ENCODE data around the gene LTA.

Gene LTA

DNA sequence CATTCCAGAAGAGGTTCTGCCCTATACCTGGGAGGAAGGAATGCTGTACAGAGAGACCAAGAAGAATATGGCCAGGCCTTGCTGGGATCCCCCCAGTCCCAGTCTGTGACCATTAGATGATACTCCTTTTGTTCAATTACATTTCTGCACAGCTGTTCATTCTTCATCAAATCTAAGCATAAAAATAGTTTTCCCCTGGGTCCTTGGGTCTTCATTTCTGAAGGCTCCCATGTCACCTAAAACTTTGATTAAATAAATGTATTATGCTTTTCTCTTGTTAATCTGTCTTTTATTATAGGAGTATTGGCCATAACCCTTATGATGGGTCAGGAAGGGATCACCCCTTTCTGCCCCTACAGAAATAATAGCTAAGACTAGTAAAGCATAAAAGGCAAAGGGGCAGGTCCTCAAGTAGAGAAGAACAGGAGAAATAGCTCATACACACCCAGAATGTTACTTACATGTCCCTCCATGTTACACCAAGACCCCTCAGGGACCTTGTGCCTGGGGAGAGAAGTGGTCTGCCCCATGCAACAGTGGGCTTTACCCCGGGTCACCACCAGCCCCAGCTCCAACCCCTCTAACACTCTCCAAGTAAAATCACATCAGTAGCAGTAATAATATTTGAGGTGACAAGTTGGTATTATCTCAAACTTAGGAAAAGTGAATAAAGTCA is 2.1 kb upstream of the LTA start:
- DNase-seq (ENCODE audit: low read depth in 2 of 2, low spot score in 1 of 2) = no peak

- no peak for DNase-seq (ENCODE audit: low read depth in 2 of 2, low spot score in 1 of 2)
These were observed 1.4 kb downstream of the LTA start for GRCh38 chr6:31573239-31574105.

DNA sequence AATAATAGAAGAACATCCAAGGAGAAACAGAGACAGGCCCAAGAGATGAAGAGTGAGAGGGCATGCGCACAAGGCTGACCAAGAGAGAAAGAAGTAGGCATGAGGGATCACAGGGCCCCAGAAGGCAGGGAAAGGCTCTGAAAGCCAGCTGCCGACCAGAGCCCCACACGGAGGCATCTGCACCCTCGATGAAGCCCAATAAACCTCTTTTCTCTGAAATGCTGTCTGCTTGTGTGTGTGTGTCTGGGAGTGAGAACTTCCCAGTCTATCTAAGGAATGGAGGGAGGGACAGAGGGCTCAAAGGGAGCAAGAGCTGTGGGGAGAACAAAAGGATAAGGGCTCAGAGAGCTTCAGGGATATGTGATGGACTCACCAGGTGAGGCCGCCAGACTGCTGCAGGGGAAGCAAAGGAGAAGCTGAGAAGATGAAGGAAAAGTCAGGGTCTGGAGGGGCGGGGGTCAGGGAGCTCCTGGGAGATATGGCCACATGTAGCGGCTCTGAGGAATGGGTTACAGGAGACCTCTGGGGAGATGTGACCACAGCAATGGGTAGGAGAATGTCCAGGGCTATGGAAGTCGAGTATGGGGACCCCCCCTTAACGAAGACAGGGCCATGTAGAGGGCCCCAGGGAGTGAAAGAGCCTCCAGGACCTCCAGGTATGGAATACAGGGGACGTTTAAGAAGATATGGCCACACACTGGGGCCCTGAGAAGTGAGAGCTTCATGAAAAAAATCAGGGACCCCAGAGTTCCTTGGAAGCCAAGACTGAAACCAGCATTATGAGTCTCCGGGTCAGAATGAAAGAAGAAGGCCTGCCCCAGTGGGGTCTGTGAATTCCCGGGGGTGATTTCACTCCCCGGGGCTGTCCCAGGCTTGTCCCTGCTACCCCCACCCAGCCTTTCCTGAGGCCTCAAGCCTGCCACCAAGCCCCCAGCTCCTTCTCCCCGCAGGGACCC is 2.3 kb downstream of the LTA start:
- DNase-seq (ENCODE audit: low read depth in 2 of 2, low spot score in 1 of 2) = no peak

GRCh38 chr6:31575335-31575901 is 3.3 kb downstream of the LTA start, which contains the start of gene TNF:
TNF (plus strand) TSS chr6:31575565; CDS start chr6:31575742, 177 bp downstream.
- peak; percentile 62 to 64 for DNase-seq (ENCODE audit: low read depth in 2 of 2, low spot score in 1 of 2)

DNA sequence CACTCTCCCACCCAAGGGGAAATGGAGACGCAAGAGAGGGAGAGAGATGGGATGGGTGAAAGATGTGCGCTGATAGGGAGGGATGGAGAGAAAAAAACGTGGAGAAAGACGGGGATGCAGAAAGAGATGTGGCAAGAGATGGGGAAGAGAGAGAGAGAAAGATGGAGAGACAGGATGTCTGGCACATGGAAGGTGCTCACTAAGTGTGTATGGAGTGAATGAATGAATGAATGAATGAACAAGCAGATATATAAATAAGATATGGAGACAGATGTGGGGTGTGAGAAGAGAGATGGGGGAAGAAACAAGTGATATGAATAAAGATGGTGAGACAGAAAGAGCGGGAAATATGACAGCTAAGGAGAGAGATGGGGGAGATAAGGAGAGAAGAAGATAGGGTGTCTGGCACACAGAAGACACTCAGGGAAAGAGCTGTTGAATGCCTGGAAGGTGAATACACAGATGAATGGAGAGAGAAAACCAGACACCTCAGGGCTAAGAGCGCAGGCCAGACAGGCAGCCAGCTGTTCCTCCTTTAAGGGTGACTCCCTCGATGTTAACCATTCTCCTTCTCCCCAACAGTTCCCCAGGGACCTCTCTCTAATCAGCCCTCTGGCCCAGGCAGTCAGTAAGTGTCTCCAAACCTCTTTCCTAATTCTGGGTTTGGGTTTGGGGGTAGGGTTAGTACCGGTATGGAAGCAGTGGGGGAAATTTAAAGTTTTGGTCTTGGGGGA is 4.0 kb downstream of the LTA start:
- DNase-seq (ENCODE audit: low read depth in 2 of 2, low spot score in 1 of 2) = no peak

DNA sequence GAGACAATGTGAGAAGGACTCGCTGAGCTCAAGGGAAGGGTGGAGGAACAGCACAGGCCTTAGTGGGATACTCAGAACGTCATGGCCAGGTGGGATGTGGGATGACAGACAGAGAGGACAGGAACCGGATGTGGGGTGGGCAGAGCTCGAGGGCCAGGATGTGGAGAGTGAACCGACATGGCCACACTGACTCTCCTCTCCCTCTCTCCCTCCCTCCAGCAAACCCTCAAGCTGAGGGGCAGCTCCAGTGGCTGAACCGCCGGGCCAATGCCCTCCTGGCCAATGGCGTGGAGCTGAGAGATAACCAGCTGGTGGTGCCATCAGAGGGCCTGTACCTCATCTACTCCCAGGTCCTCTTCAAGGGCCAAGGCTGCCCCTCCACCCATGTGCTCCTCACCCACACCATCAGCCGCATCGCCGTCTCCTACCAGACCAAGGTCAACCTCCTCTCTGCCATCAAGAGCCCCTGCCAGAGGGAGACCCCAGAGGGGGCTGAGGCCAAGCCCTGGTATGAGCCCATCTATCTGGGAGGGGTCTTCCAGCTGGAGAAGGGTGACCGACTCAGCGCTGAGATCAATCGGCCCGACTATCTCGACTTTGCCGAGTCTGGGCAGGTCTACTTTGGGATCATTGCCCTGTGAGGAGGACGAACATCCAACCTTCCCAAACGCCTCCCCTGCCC is 4.9 kb downstream of the LTA start:
- no peak for DNase-seq (ENCODE audit: low read depth in 2 of 2, low spot score in 1 of 2)

GRCh38 chr6:31577579-31577966 is 5.5 kb downstream of the LTA start:
- no peak for DNase-seq (ENCODE audit: low read depth in 2 of 2, low spot score in 1 of 2)

DNA sequence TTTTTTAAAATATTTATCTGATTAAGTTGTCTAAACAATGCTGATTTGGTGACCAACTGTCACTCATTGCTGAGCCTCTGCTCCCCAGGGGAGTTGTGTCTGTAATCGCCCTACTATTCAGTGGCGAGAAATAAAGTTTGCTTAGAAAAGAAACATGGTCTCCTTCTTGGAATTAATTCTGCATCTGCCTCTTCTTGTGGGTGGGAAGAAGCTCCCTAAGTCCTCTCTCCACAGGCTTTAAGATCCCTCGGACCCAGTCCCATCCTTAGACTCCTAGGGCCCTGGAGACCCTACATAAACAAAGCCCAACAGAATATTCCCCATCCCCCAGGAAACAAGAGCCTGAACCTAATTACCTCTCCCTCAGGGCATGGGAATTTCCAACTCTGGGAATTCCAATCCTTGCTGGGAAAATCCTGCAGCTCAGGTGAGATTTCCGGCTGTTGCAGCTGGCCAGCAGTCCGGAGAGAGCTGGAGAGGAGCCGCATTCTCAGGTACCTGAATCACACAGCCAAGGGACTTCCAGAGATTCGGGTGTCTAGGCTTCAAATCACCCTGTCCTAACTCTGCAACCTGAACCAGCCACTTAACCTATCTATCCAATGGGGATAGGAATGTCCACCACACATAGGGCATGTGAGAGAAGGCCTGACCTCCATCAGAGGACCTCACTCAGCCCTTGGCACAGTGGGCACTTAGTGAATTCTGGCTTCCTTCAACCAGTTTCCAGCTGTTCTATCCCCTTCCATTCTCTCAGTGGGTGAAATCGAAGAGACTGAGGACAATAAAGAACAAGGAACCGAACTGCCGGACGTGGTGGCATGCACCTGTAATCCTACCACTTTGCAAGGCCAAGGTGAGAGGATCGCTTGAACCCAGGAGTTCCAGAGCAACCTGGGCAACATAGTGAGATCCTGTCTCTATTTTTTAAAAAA is 6.4 kb downstream of the LTA start:
- no peak for DNase-seq (ENCODE audit: low read depth in 2 of 2, low spot score in 1 of 2)

DNA sequence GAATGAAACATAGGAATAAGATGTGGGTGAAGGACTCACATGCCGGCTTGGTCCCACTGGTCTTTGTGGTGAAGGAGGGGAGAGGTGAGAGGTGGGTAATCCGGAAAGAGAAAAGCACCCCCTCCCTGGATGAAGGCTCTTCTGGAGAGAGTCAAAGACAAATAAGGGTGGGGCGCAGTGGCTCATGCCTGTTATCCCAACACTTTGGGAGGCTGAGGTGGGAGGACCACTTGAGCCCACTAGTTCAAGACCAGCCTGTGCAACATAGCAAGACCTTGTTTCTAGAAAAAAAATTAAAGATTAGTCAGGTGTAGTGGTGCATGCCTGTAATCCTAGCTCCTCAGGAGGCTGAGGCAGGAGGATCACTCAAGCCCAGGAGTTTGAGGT is 7.0 kb downstream of the LTA start:
- DNase-seq (ENCODE audit: low read depth in 2 of 2, low spot score in 1 of 2) = no peak

GRCh38 chr6:31579546-31580437 is 7.7 kb downstream of the LTA start:
- no peak for DNase-seq (ENCODE audit: low read depth in 2 of 2, low spot score in 1 of 2)

DNA sequence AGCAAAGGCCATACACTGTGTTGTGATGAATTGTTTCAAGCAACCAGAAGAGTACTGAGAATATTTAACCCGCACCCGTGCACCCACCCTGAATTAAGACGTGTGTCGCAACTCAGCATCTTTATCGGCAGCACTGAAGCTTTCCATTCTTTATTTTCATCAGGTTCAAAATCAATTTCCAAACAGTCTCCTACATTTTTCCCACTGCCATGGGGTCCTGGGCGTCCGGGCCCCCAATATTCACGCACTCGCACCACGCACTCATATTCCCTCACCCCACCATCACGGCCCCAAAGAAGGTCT is 8.3 kb downstream of the LTA start:
- no peak for DNase-seq (ENCODE audit: low read depth in 2 of 2, low spot score in 1 of 2)

GRCh38 chr6:31580807-31581433 is 8.8 kb downstream of the LTA start:
- DNase-seq (ENCODE audit: low read depth in 2 of 2, low spot score in 1 of 2) = peak; percentile 74 to 79

DNA sequence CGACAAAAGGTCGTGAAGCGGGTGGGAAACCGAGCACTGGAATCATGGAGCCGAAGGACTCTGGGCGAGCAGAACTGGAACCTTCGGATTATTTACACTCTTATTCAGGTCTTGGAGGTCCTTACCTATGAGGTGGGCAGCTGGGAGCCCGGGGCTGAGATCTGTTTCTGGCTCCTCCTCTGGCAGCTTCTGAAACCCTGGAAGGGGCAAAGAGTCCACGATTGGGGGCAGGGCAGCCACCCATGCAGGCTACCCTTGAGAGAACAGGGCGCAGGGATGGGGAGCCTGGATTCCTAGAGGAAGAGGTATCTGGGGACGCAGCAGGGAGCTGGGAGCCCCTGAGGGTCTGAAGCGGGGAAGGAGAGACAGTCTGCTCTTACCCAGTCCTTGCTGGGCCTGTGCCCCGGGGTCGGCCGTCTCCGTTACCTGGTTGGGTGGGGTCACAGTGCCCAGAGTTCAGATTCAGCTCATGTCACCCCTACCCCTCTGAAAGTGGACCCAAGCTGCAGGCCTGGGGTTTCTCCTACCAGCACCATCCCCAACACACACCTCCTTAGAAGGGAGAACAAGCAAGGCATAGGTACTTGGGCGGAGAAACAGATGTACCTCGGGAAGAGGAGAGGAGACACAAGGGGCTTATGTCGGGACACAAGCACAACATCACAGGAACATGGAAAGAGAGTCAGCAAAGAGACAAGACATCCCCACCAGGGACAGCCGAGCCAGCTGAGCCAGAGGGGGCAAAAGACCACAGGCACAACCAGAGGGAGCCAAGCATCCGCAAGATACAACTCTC is 9.5 kb downstream of the LTA start:
- DNase-seq (ENCODE audit: low read depth in 2 of 2, low spot score in 1 of 2) = no peak

DNA sequence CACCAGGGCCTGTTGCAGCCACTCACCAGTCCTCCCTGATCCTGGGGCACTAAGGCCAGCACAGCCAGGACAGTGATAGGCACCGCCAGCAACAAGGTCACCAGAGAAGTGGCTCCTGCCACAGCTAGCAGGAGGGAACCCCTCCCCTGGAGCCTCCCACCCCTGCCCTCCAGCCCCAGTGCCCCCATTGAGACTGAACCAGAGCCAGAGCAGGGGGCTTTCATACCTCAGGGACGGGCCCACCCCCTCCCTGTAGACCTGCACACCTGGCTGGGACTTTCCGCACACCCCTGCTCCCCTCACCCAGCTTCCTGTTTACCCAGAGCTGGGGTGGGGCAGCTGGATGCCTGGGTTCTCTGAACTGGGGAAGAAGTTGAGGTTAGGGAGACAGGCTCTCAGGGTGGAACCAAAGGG is 10.1 kb downstream of the LTA start, which contains the start of gene LTB:
Gene LTB, minus strand, starts transcription at position 195 of the 414 bp plus-strand sequence. Its CDS starts 7 bp downstream, at position 188.
- no peak for DNase-seq (ENCODE audit: low read depth in 2 of 2, low spot score in 1 of 2)

DNA sequence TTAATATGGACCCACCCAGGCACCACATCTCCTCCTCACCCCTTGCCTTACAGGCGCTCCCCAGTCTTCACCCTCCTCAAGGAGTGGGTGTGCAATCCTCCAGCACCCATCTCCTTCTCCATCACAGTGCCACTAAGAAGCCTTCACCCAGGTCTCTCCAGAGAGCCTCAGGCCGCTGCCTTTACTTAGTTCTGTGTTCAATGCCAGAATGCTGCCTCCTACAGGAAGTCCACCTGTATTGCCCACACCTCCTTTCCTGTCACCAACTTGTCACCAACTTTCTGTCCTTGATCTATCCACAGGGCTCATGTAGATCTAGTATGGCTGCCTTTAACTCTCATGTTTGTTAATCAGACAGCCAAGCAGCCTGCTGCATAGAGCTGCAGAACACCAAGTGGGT is 13.4 kb downstream of the LTA start:
- no peak for DNase-seq (ENCODE audit: low read depth in 2 of 2, low spot score in 1 of 2)

GRCh38 chr6:31586008-31586407 is 13.9 kb downstream of the LTA start, which contains the start of gene LST1:
LST1 (plus strand) TSS chr6:31586277; CDS start chr6:31587300, 1,023 bp downstream.
- no peak for DNase-seq (ENCODE audit: low read depth in 2 of 2, low spot score in 1 of 2)

Measured in stimulated activated CD8-positive, alpha-beta memory T cell treated with anti-CD3 and anti-CD28 coated beads, Interleukin-4, amount 100 ng/mL, for 4 hours (primary cell).